Osteocyte (in vitro differentiated cells): Measurements from ENCODE around the gene FYB1. TPM values are rescaled to one million over a fixed set of nuclear protein-coding genes. Genes with fewer than 3 reads are reported as not detected.

Experiments
- DNase-seq: peaks from one replicate; pipeline ENCODE4 v3.0.0; 2021; ENCODE audit warnings: mixed read lengths; ENCODE audit not compliant: unreplicated experiment; ENCODE audit errors: extremely low spot score
- H3K27ac Mint-ChIP-seq: one replicate; pipeline ENCODE4 v1.8.0; 2021; ENCODE audit warnings: mild to moderate bottlenecking, mixed read lengths; ENCODE audit not compliant: unreplicated experiment
- H3K27me3 Mint-ChIP-seq: one replicate; pipeline ENCODE4 v1.8.0; 2021; ENCODE audit warnings: mixed read lengths; ENCODE audit not compliant: unreplicated experiment
- H3K36me3 Mint-ChIP-seq: one replicate; pipeline ENCODE4 v1.8.0; 2021; ENCODE audit warnings: mixed read lengths; ENCODE audit not compliant: unreplicated experiment
- H3K4me1 Mint-ChIP-seq: one replicate; pipeline ENCODE4 v1.8.0; 2021; ENCODE audit warnings: mixed read lengths; ENCODE audit not compliant: unreplicated experiment
- H3K4me3 Mint-ChIP-seq: one replicate; pipeline ENCODE4 v1.8.0; 2021; ENCODE audit warnings: mild to moderate bottlenecking, moderate library complexity, mixed read lengths; ENCODE audit not compliant: unreplicated experiment
- H3K9me3 Mint-ChIP-seq: one replicate; pipeline ENCODE4 v1.8.0; 2021; ENCODE audit warnings: mixed read lengths; ENCODE audit not compliant: unreplicated experiment
- CTCF ChIP-seq: fragments of 200-600 bp; sonication (generic); IDR thresholded peaks from 2 replicates; pipeline ENCODE4 v1.5.0; 2021; ENCODE audit warnings: antibody characterized with exemption, mild to moderate bottlenecking, moderate library complexity
- total RNA-seq: library from RNA; stranded (reverse); gene quantifications from 2 replicates; pipeline ENCODE4 v1.2.1, GENCODE V29; 2021

FYB1 gene
- total RNA-seq, 1 donor from 2014 or later: not detected

DNA sequence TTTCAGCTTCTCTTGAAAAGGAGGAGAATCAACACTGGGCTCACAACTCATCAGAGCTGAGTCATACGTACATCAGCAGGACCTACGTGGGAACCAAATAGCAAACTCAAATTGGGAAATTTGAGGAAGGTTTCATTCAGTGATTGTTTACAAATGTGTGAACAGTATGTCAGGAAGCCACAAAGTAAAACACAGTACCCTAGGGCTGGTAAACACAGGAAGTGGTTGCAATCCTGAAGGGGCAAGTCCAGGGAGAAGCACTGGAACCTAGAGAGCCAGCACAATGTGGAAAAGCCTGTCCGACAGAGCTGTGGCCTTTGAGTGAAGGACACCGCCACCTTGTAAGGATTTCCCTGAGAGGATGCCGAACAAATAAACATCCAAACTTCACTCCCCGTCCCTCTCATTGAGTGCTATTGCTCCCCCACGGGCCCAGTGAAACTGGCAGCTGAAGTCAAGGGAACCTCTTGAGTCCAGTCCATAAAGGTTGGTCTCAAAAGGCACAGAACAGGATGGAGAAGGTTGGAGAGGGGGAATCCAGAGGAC, 118.4 kb downstream of the FYB1 start:
- Mint-ChIP-seq H3K9me3 (no peaks in the 10 kb centered on the region), H3K27me3 (no peaks in the 10 kb centered on the region), H3K36me3 (no peaks in the 10 kb centered on the region), H3K4me1 (peaks cover 48% of the 10 kb centered on the region), H3K4me3 (no peak overlapping the region), H3K27ac (peak overlapping the region; percentile 95)
- TF ChIP-seq CTCF: no peak
- DNase-seq: no peak

- H3K36me3 Mint-ChIP-seq: no peaks in the 10 kb centered on the region
- H3K27ac Mint-ChIP-seq: peak overlapping the region; percentile 95
- H3K4me1 Mint-ChIP-seq: peaks cover 48% of the 10 kb centered on the region
- no peak for TF ChIP-seq CTCF
- DNase-seq: no peak
- H3K27me3 Mint-ChIP-seq: no peaks in the 10 kb centered on the region
- no peaks in the 10 kb centered on the region for H3K9me3 Mint-ChIP-seq
- no peak overlapping the region for H3K4me3 Mint-ChIP-seq
These were observed 119.0 kb downstream of the FYB1 start for GRCh38 chr5:39100301-39100850.

DNA sequence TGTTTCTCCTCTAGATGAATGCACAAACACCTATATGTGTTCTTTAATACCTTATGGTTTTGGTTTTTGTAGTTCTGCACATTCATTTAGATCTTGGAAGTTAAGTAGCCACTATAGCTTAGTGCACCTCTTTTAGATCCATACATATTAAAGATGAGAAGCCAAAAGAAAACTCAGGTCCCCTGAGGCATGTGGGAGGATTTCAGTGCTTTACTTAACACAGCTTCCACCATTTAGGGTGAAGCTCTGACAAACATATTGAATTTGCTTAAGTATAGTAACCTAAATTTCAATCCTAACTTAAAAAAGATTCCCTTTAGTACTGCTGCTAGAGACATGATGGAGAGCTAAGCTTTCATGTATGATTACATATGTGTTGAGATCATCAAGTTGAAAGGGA, 119.5 kb downstream of the FYB1 start:
- Mint-ChIP-seq H3K36me3 (no peaks in the 10 kb centered on the region), H3K27me3 (no peaks in the 10 kb centered on the region), H3K27ac (peak overlapping the region; percentile 95), H3K4me1 (peaks cover 48% of the 10 kb centered on the region), H3K4me3 (no peak overlapping the region), H3K9me3 (no peaks in the 10 kb centered on the region)
- no peak for DNase-seq
- no peak for TF ChIP-seq CTCF

DNA sequence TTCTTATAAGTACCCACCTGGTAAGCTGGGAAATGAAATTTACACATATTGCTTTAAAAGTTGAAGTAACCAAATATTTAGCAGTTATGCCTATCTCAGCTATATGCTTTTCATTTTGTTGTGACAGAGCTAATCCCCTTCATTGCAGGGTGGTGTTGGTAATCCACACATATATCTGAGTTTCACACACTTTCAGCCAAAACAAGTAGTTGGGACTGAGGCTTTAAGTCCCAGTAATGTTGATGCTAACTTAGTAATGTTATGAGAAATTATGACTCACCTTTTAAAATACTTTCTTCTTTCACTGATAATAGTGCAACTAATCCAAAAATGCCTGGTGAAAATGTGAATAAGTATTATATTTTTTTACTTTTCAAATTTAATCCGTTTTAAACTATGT, 126.0 kb downstream of the FYB1 start:
- Mint-ChIP-seq H3K27me3 (no peaks in the 10 kb centered on the region), H3K27ac (peak overlapping the region; percentile 27), H3K4me1 (peaks cover 23% of the 10 kb centered on the region), H3K9me3 (peaks cover 11% of the 10 kb centered on the region), H3K36me3 (peaks cover 4% of the 10 kb centered on the region), H3K4me3 (no peak overlapping the region)
- DNase-seq: no peak
- no peak for TF ChIP-seq CTCF

GRCh38 chr5:39092581-39093351, 126.6 kb downstream of the FYB1 start:
- Mint-ChIP-seq H3K4me3 (peak overlapping the region; percentile 5), H3K9me3 (peaks cover 11% of the 10 kb centered on the region), H3K4me1 (peaks cover 23% of the 10 kb centered on the region), H3K36me3 (peaks cover 4% of the 10 kb centered on the region), H3K27ac (peak overlapping the region; percentile 82), H3K27me3 (no peaks in the 10 kb centered on the region)
- no peak for TF ChIP-seq CTCF
- no peak for DNase-seq
